Keratinocyte (primary cell): ENCODE measurements around the gene FMN1. TPM values are rescaled to one million over a fixed set of nuclear protein-coding genes. Genes with fewer than 3 reads are reported as not detected.

Experiments used
- DNase-seq: peaks from one replicate; pipeline ENCODE4 v3.0.0-alpha.2; 2011; ENCODE audit warnings: low read depth, missing footprints, low spot score
- FAIRE-seq: peaks from 2 replicates; lab custom pipeline; 2011; peaks lifted over from hg19 to GRCh38; lab: Jason Lieb, UNC
- H2AFZ ChIP-seq: 2 replicates; pipeline ENCODE4 v1.6.0; 2012; ENCODE audit warnings: low read length, control low read depth, inconsistent platforms; ENCODE audit not compliant: control insufficient read depth
- H3K27ac ChIP-seq: 2 replicates; pipeline ENCODE4 v1.5.1; 2011; ENCODE audit warnings: low read length; ENCODE audit not compliant: control insufficient read depth, insufficient read depth
- H3K27me3 ChIP-seq: 3 replicates; pipeline ENCODE4 v1.6.0; 2011; ENCODE audit warnings: low read length; ENCODE audit not compliant: control insufficient read depth, insufficient read depth; ENCODE audit errors: extremely low read depth
- H3K36me3 ChIP-seq, 2 experiments: 2 replicates in 1 of 2; 3 replicates in 1 of 2; pipeline ENCODE4 v1.5.1; 2011; ENCODE audit warnings: low read length in 2 of 2, mild to moderate bottlenecking in 1 of 2; ENCODE audit not compliant: control insufficient read depth in 2 of 2, insufficient read depth in 2 of 2; ENCODE audit errors: extremely low read depth in 1 of 2
- H3K4me1 ChIP-seq: 3 replicates; pipeline ENCODE4 v1.5.1; 2011; ENCODE audit warnings: low read length; ENCODE audit not compliant: control insufficient read depth, insufficient read depth; ENCODE audit errors: extremely low read depth
- H3K4me2 ChIP-seq: 3 replicates; pipeline ENCODE4 v1.6.0; 2011; ENCODE audit warnings: low read depth, low read length; ENCODE audit not compliant: control insufficient read depth, insufficient read depth; ENCODE audit errors: extremely low read depth
- H3K4me3 ChIP-seq, 3 experiments: fragments of 200-600 bp in 1 of 3; sonication (generic) in 1 of 3; 2 replicates in 2 of 3; 3 replicates in 1 of 3; pipeline ENCODE4 v1.5.1; 2011 to 2016; ENCODE audit warnings: low read length in 3 of 3, mild to moderate bottlenecking in 3 of 3, control low read depth in 2 of 3, inconsistent platforms in 1 of 3, low read depth in 1 of 3, mixed read lengths in 1 of 3, mixed run types in 1 of 3, moderate library complexity in 1 of 3; ENCODE audit not compliant: control insufficient read depth in 2 of 3, insufficient read depth in 2 of 3; ENCODE audit errors: extremely low read depth in 1 of 3
- H3K79me2 ChIP-seq: 2 replicates; pipeline ENCODE4 v1.6.0; 2012; ENCODE audit warnings: low read length; ENCODE audit not compliant: control insufficient read depth, insufficient read depth
- H3K9ac ChIP-seq: 3 replicates; pipeline ENCODE4 v1.6.0; 2011; ENCODE audit warnings: low read length; ENCODE audit not compliant: control insufficient read depth, insufficient read depth; ENCODE audit errors: extremely low read depth
- H3K9me1 ChIP-seq: 3 replicates; pipeline ENCODE4 v1.6.0; 2011; ENCODE audit warnings: low read length; ENCODE audit not compliant: control insufficient read depth, insufficient read depth; ENCODE audit errors: extremely low read depth
- H3K9me3 ChIP-seq: 2 replicates; pipeline ENCODE4 v1.5.1; 2012; ENCODE audit warnings: low read depth, low read length; ENCODE audit not compliant: control insufficient read depth
- H4K20me1 ChIP-seq: 3 replicates; pipeline ENCODE4 v1.6.0; 2011; ENCODE audit warnings: low read length; ENCODE audit not compliant: control insufficient read depth, insufficient read depth; ENCODE audit errors: extremely low read depth
- CTCF ChIP-seq, 3 experiments: IDR thresholded peaks in 1 of 3; conservative IDR thresholded peaks in 1 of 3; optimal IDR thresholded peaks in 1 of 3; 2 replicates in 2 of 3; 3 replicates in 1 of 3; pipeline versions ENCODE3 to v1.5.1; 2011; ENCODE audit warnings: low read length in 3 of 3, mild to moderate bottlenecking in 3 of 3, moderate library complexity in 2 of 3, control low read depth in 1 of 3, inconsistent platforms in 1 of 3; ENCODE audit not compliant: insufficient read depth in 2 of 3; ENCODE audit errors: extremely low read depth in 1 of 3
- EZH2 ChIP-seq: IDR thresholded peaks from one replicate; pipeline ENCODE4 v1.6.1; 2012; ENCODE audit warnings: inconsistent platforms, mild to moderate bottlenecking, low read length, moderate library complexity
- dilution Hi-C: fragments of 300-500 bp; cut with MboI; formaldehyde crosslinking; loops from one replicate; pipeline ENCODE4 v1.7.0; 2020; ENCODE audit warnings: low sequenced_read_pairs; ENCODE audit not compliant: extremely low pct_ligation_motif_present
- polyA plus RNA-seq, 5 experiments: library from polyadenylated mRNA; depleted of rRNA in 3 of 5; stranded (reverse) in 3 of 5; stranded (forward) in 1 of 5; unstranded in 1 of 5; fragments of >200 nt; gene quantifications; 1 replicate in 1 of 5; 2 replicates in 3 of 5; 3 replicates in 1 of 5; pipeline versions ENCODE4 v1.2.1 to v1.2.3, GENCODE V29; 2011 to 2012; ENCODE audit warnings: missing spikeins in 2 of 5, low read depth in 1 of 5, low replicate concordance in 1 of 5

FMN1 gene
- polyA plus RNA-seq, 1 donor (not counting 4 experiments of a cell fraction or from before 2014, with no cell fraction given), result 0.71 TPM

GRCh38 chr15:33044598-33044997 is 149.9 kb downstream of the FMN1 start:
- H3K4me2 ChIP-seq, result no peak overlapping the region
- no peaks in the 10 kb centered on the region for H3K9me1 ChIP-seq
- H3K9ac ChIP-seq, result no peak overlapping the region
- no peaks in the 10 kb centered on the region for H3K4me1 ChIP-seq
- DNase-seq (no peak), FAIRE-seq (no peak)
- no peak overlapping the region for H3K27ac ChIP-seq
- H3K36me3 ChIP-seq, result no peaks in the 10 kb centered on the region
- no peak overlapping the region for H2AFZ ChIP-seq
- dilution Hi-C loops, result no loop called here
- no peak overlapping the region for H3K4me3 ChIP-seq
- H3K27me3 ChIP-seq, result no peaks in the 10 kb centered on the region
- no peak for TF ChIP-seq EZH2
- no peak for TF ChIP-seq CTCF (optimal IDR thresholded peaks at IDR 0.05 in 1 of 3, IDR thresholded peaks at IDR 0.05 in 1 of 3, conservative IDR thresholded peaks at IDR 0.05 in 1 of 3; ENCODE audit: extremely low read depth in 1 of 3, insufficient read depth in 2 of 3, low read length in 3 of 3)
- H3K9me3 ChIP-seq, result no peaks in the 10 kb centered on the region
- no peaks in the 10 kb centered on the region for H4K20me1 ChIP-seq
- H3K79me2 ChIP-seq, result no peaks in the 10 kb centered on the region

GRCh38 chr15:33043636-33044035 is 150.9 kb downstream of the FMN1 start:
- no peaks in the 10 kb centered on the region for H3K9me1 ChIP-seq
- no peak overlapping the region for H3K4me3 ChIP-seq
- FAIRE-seq (no peak), DNase-seq (no peak)
- no peak for TF ChIP-seq EZH2
- TF ChIP-seq CTCF (optimal IDR thresholded peaks at IDR 0.05 in 1 of 3, IDR thresholded peaks at IDR 0.05 in 1 of 3, conservative IDR thresholded peaks at IDR 0.05 in 1 of 3; ENCODE audit: extremely low read depth in 1 of 3, insufficient read depth in 2 of 3, low read length in 3 of 3), result no peak
- no peaks in the 10 kb centered on the region for H3K4me1 ChIP-seq
- no peak overlapping the region for H2AFZ ChIP-seq
- no peaks in the 10 kb centered on the region for H3K9me3 ChIP-seq
- no peaks in the 10 kb centered on the region for H3K79me2 ChIP-seq
- no peak overlapping the region for H3K4me2 ChIP-seq
- H3K9ac ChIP-seq, result no peak overlapping the region
- dilution Hi-C loops, result no loop called here
- H3K27ac ChIP-seq, result no peak overlapping the region
- no peaks in the 10 kb centered on the region for H3K27me3 ChIP-seq
- H4K20me1 ChIP-seq, result no peaks in the 10 kb centered on the region
- H3K36me3 ChIP-seq, result no peaks in the 10 kb centered on the region
